ENCODE results near the gene SMIM29.
"Not testable (repeated sequence)": the region's sequence is repeated elsewhere in the genome, so short reads cannot be mapped to it uniquely, and the experiment has no call there.

SMIM29 gene

GRCh38 chr6:34276191-34276590, 27.4 kb upstream of the SMIM29 start:
- CTCF ChIA-PET = no interaction called here

GRCh38 chr6:34275128-34275804, 26.5 kb upstream of the SMIM29 start:
- POLR2A ChIA-PET = no interaction called here
- CTCF ChIA-PET = interaction anchor here (0.8 to 1.0 kb wide), 2 partner anchors 26 to 965 kb away, joined by 3 read pairs; no protein-coding TSS in a partner anchor
- no peak for TF ChIP-seq CTCF (IDR thresholded peaks at IDR 0.05; ENCODE audit: control extremely low read depth, extremely low read depth, low read depth, missing control alignments)
- no peak for DNase-seq (ENCODE audit: extremely low spot score)

More at GRCh38 chr6:34276191-34276590, 27.4 kb upstream of the SMIM29 start:
- TF ChIP-seq CTCF (IDR thresholded peaks at IDR 0.05; ENCODE audit: control extremely low read depth, extremely low read depth, low read depth, missing control alignments) = no peak
- POLR2A ChIA-PET = interaction anchor here (0.7 kb wide), 1 partner anchor 363 kb away, joined by 3 read pairs; no protein-coding TSS in a partner anchor
- no peak for DNase-seq (ENCODE audit: extremely low spot score)

GRCh38 chr6:34274129-34274528, 25.3 kb upstream of the SMIM29 start:
- no peak for TF ChIP-seq CTCF (IDR thresholded peaks at IDR 0.05; ENCODE audit: control extremely low read depth, extremely low read depth, low read depth, missing control alignments)
- no peak for DNase-seq (ENCODE audit: extremely low spot score)
- ChIA-PET POLR2A (no interaction called here), CTCF (interaction anchor here (2.7 kb wide), 1 partner anchor 25 kb away, joined by 11 read pairs; the partner anchor contains the start of gene SMIM29)

- ChIA-PET POLR2A (no interaction called here), CTCF (interaction anchor here (0.8 to 2.7 kb wide), 3 partner anchors 15 to 77 kb away, joined by 3 to 11 read pairs (median 6); partner anchors contain the start of gene SMIM29)
- TF ChIP-seq CTCF (IDR thresholded peaks at IDR 0.05; ENCODE audit: control extremely low read depth, extremely low read depth, low read depth, missing control alignments) = no peak
- DNase-seq (ENCODE audit: extremely low spot score) = peak; percentile 42
These were observed 24.5 kb upstream of the SMIM29 start for GRCh38 chr6:34273242-34273805.

GRCh38 chr6:34272013-34272926, 23.5 kb upstream of the SMIM29 start:
- ChIA-PET CTCF (interaction anchor here (0.8 to 2.7 kb wide), 3 partner anchors 16 to 76 kb away, joined by 3 to 11 read pairs (median 6); partner anchors contain the start of gene SMIM29), POLR2A (no interaction called here)
- no peak for DNase-seq (ENCODE audit: extremely low spot score)
- no peak for TF ChIP-seq CTCF (IDR thresholded peaks at IDR 0.05; ENCODE audit: control extremely low read depth, extremely low read depth, low read depth, missing control alignments)

GRCh38 chr6:34269658-34270341, 21.0 kb upstream of the SMIM29 start:
- DNase-seq (ENCODE audit: extremely low spot score); POLR2A ChIA-PET: not testable (repeated sequence)
- CTCF ChIA-PET = interaction anchor here (0.9 to 1.1 kb wide), 2 partner anchors 20 to 145 kb away, joined by 3 read pairs; no protein-coding TSS in a partner anchor

GRCh38 chr6:34269132-34269531, 20.3 kb upstream of the SMIM29 start:
- CTCF ChIA-PET = interaction anchor here (1.1 kb wide), 1 partner anchor 20 kb away, joined by 3 read pairs; no protein-coding TSS in a partner anchor
- POLR2A ChIA-PET; DNase-seq (ENCODE audit: extremely low spot score): not testable (repeated sequence)

Measured in GM10248 (cell line).